ENCODE measurements around the gene FAM90A26.
"Not testable (repeated sequence)": the region's sequence is repeated elsewhere in the genome, so short reads cannot be mapped to it uniquely, and the experiment has no call there.

FAM90A26 gene

GRCh38 chr4:9158392-9158791, 11.8 kb upstream of the FAM90A26 start:
- DNase-seq (ENCODE audit: low read depth in 2 of 2), result not testable (repeated sequence)

- DNase-seq (ENCODE audit: low read depth in 2 of 2), result not testable (repeated sequence)
Observed at GRCh38 chr4:9160046-9160445, 10.2 kb upstream of the FAM90A26 start.

- DNase-seq (ENCODE audit: low read depth in 2 of 2), result not testable (repeated sequence)
Observed at GRCh38 chr4:9165990-9166389, 4.2 kb upstream of the FAM90A26 start.

GRCh38 chr4:9210357-9210756, 40.1 kb downstream of the FAM90A26 start, which contains the start of gene USP17L10:
USP17L10 (plus strand) TSS chr4:9210657; CDS start chr4:9210657, 0 bp downstream.
- DNase-seq (ENCODE audit: low read depth in 2 of 2), result not testable (repeated sequence)

GRCh38 chr4:9214701-9215100, 44.5 kb downstream of the FAM90A26 start:
- not testable (repeated sequence) for DNase-seq (ENCODE audit: low read depth in 2 of 2)

GRCh38 chr4:9215105-9215504, 44.9 kb downstream of the FAM90A26 start, which contains the start of gene USP17L11:
USP17L11 (plus strand) TSS chr4:9215405; CDS start chr4:9215405, 0 bp downstream.
- DNase-seq (ENCODE audit: low read depth in 2 of 2), result not testable (repeated sequence)

GRCh38 chr4:9219852-9220251, 49.6 kb downstream of the FAM90A26 start, which contains the start of gene USP17L12:
USP17L12 (plus strand) TSS chr4:9220152; CDS start chr4:9220152, 0 bp downstream.
- DNase-seq (ENCODE audit: low read depth in 2 of 2), result not testable (repeated sequence)

- DNase-seq (ENCODE audit: low read depth in 2 of 2), result not testable (repeated sequence)
Observed at GRCh38 chr4:9224596-9224995, 54.4 kb downstream of the FAM90A26 start, which contains the start of gene USP17L13. USP17L13 (plus strand) TSS chr4:9224896; CDS start chr4:9224896, 0 bp downstream.
